ENCODE results near the gene LYG1.

- TF ChIP-seq POLR2AphosphoS5 (IDR thresholded peaks at IDR 0.05) (no peak), POLR2A (IDR thresholded peaks at IDR 0.05) (no peak)
- TF ChIP-seq, protein P1, sequence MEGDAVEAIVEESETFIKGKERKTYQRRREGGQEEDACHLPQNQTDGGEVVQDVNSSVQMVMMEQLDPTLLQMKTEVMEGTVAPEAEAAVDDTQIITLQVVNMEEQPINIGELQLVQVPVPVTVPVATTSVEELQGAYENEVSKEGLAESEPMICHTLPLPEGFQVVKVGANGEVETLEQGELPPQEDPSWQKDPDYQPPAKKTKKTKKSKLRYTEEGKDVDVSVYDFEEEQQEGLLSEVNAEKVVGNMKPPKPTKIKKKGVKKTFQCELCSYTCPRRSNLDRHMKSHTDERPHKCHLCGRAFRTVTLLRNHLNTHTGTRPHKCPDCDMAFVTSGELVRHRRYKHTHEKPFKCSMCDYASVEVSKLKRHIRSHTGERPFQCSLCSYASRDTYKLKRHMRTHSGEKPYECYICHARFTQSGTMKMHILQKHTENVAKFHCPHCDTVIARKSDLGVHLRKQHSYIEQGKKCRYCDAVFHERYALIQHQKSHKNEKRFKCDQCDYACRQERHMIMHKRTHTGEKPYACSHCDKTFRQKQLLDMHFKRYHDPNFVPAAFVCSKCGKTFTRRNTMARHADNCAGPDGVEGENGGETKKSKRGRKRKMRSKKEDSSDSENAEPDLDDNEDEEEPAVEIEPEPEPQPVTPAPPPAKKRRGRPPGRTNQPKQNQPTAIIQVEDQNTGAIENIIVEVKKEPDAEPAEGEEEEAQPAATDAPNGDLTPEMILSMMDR (IDR thresholded peaks at IDR 0.05), result no peak
These were observed 24.4 kb upstream of the LYG1 start for GRCh38 chr2:99325384-99325783.

Measured in sigmoid colon (tissue), 4 donors.